GM23338 (cell line): Measurements from ENCODE around the gene FRAT2. TPM values are rescaled to one million over a fixed set of nuclear protein-coding genes. Genes with fewer than 3 reads are reported as not detected.

Experiments used
- ATAC-seq: fragments of 200-7000 bp; cut with Tn5 transposase; 3 replicates; pipeline ENCODE4 v1.9.1; 2020
- DNase-seq: peaks from one replicate; pipeline ENCODE4 v3.0.0-alpha.2; 2015; ENCODE audit warnings: low spot score
- H2AFZ ChIP-seq: fragments of 200-600 bp; sonication (generic); 2 replicates; pipeline ENCODE4 v1.8.0; 2016; ENCODE audit warnings: antibody characterized with exemption, mild to moderate bottlenecking, moderate library complexity
- H3F3A ChIP-seq: fragments of 200-600 bp; sonication (generic); replicated peaks from 2 replicates; pipeline ENCODE4 v1.8.0; 2017; ENCODE audit warnings: antibody characterized with exemption, mixed run types, low read depth
- H3K27ac ChIP-seq: fragments of 200-600 bp; sonication (generic); 2 replicates; pipeline ENCODE4 v1.6.1; 2016; ENCODE audit warnings: low read depth
- H3K27me3 ChIP-seq: fragments of 200-600 bp; sonication (generic); 2 replicates; pipeline ENCODE4 v1.8.0; 2016; ENCODE audit warnings: mild to moderate bottlenecking, mixed run types, moderate library complexity; ENCODE audit not compliant: insufficient read depth
- H3K36me3 ChIP-seq: fragments of 200-600 bp; sonication (generic); 2 replicates; pipeline ENCODE4 v1.8.0; 2016; ENCODE audit warnings: mild to moderate bottlenecking; ENCODE audit not compliant: insufficient read depth
- H3K4me1 ChIP-seq: fragments of 200-600 bp; sonication (generic); 2 replicates; pipeline ENCODE4 v1.8.0; 2016; ENCODE audit warnings: mild to moderate bottlenecking, moderate library complexity; ENCODE audit not compliant: insufficient read depth
- H3K4me2 ChIP-seq: fragments of 200-600 bp; sonication (generic); 2 replicates; pipeline ENCODE4 v1.7.1; 2017; ENCODE audit warnings: mixed run types
- H3K4me3 ChIP-seq: fragments of 200-600 bp; sonication (generic); 2 replicates; pipeline ENCODE4 v1.6.1; 2016; ENCODE audit warnings: mixed run types
- H3K79me2 ChIP-seq: fragments of 200-600 bp; sonication (generic); replicated peaks from 2 replicates; pipeline ENCODE4 v1.8.0; 2017; ENCODE audit warnings: mild to moderate bottlenecking; ENCODE audit not compliant: insufficient read depth
- H3K9me2 ChIP-seq: fragments of 200-600 bp; sonication (generic); 2 replicates; pipeline ENCODE4 v1.8.0; 2017; ENCODE audit not compliant: insufficient read depth
- H4K20me1 ChIP-seq: fragments of 200-600 bp; sonication (generic); replicated peaks from 2 replicates; pipeline ENCODE4 v1.8.0; 2017; ENCODE audit warnings: mild to moderate bottlenecking; ENCODE audit not compliant: insufficient read depth
- H3K27ac Mint-ChIP-seq: 2 replicates; pipeline ENCODE4 v1.8.0; 2020; ENCODE audit warnings: inconsistent platforms, mild to moderate bottlenecking, moderate library complexity, mixed read lengths
- H3K27me3 Mint-ChIP-seq: 3 replicates; pipeline ENCODE4 v1.8.0; 2022; ENCODE audit warnings: low read depth, mild to moderate bottlenecking, moderate library complexity, mixed read lengths, inconsistent platforms; ENCODE audit not compliant: insufficient read depth, poor library complexity
- H3K36me3 Mint-ChIP-seq: 3 replicates; pipeline ENCODE4 v1.8.0; 2021; ENCODE audit warnings: low read depth, mild to moderate bottlenecking, inconsistent platforms, moderate library complexity, mixed read lengths
- H3K4me1 Mint-ChIP-seq: 3 replicates; pipeline ENCODE4 v1.8.0; 2020; ENCODE audit warnings: mild to moderate bottlenecking, inconsistent platforms, mixed read lengths
- H3K4me3 Mint-ChIP-seq: 3 replicates; pipeline ENCODE4 v1.8.0; 2021; ENCODE audit warnings: moderate library complexity, mild to moderate bottlenecking, inconsistent platforms, mixed read lengths
- H3K9me3 Mint-ChIP-seq: 3 replicates; pipeline ENCODE4 v1.8.0; 2020; ENCODE audit warnings: moderate library complexity, mild to moderate bottlenecking, inconsistent platforms, mixed read lengths
- JUNB ChIP-seq: IDR thresholded peaks from one replicate; pipeline ENCODE4 v1.6.1; 2016; ENCODE audit warnings: antibody characterized with exemption; ENCODE audit not compliant: unreplicated experiment
- NANOG ChIP-seq: IDR thresholded peaks from 2 replicates; pipeline ENCODE4 v1.6.1; 2016; ENCODE audit warnings: antibody characterized with exemption, borderline replicate concordance
- ZNF114 ChIP-seq: fragments of 250-450 bp; sonication (Bioruptor Pico); IDR thresholded peaks from 2 replicates; pipeline ENCODE4 v1.5.0; 2020; ENCODE audit warnings: mild to moderate bottlenecking, moderate library complexity
- ZNF331 ChIP-seq: fragments of 250-450 bp; sonication (Bioruptor Pico); IDR thresholded peaks from 2 replicates; pipeline ENCODE4 v1.5.0; 2020; ENCODE audit warnings: low read depth, mild to moderate bottlenecking, moderate library complexity
- polyA plus RNA-seq: library from polyadenylated mRNA; unstranded; fragments of >200 nt; fragmentation: Nextera tagmentation; extraction: Ambion mirVana; gene quantifications from 2 replicates; pipeline ENCODE4 v1.2.1, GENCODE V29; 2016
- total RNA-seq: library from RNA; depleted of rRNA; stranded (reverse); fragments of >200 nt; shearing (Covaris generic); gene quantifications from 2 replicates; pipeline ENCODE4 v1.2.3, GENCODE V29; 2014
- TF ChIP-seq, protein P1 (sequence below), 2 experiments: fragments of 200-600 bp in 1 of 2; sonication (generic) in 1 of 2; conservative IDR thresholded peaks; 2 replicates each; pipeline versions ENCODE4 v1.5.1 to v1.6.1; 2016 to 2017; ENCODE audit warnings: antibody characterized with exemption in 2 of 2, low read depth in 2 of 2, mild to moderate bottlenecking in 2 of 2, moderate library complexity in 1 of 2
- TF ChIP-seq, protein P2 (sequence below): IDR thresholded peaks from 2 replicates; pipeline ENCODE4 v1.6.1; 2016; ENCODE audit warnings: antibody characterized with exemption
- TF ChIP-seq, protein P3 (sequence below): fragments of 250-450 bp; sonication (Bioruptor Pico); IDR thresholded peaks from 2 replicates; pipeline ENCODE4 v1.5.0; 2020; ENCODE audit warnings: mild to moderate bottlenecking, moderate library complexity

The FRAT2 gene
- total and polyA plus RNA-seq, 2 experiments from 2014 or later, result 24.5 to 109 TPM

DNA sequence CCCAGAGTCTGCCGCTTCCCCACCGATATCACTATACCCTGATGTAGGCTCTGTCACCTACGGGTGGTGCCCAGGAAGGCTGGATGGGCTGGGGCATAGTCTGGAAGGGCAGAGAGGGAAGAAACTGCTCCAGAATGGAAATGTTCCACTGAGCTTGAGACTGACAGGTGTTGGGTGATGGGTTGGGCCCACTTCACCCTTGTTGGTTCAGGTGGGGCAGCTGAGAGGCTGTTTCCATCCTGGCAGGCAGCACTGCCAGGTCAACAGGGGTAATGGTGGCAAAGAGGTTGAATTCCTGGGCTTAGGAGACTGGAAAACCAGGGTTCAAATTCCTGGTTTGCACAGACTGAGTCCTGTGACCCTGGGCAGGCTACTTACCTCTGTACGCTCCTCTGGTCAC, 28.5 kb upstream of the FRAT2 start (continued):
- no peak for TF ChIP-seq NANOG
- TF ChIP-seq, protein P1, sequence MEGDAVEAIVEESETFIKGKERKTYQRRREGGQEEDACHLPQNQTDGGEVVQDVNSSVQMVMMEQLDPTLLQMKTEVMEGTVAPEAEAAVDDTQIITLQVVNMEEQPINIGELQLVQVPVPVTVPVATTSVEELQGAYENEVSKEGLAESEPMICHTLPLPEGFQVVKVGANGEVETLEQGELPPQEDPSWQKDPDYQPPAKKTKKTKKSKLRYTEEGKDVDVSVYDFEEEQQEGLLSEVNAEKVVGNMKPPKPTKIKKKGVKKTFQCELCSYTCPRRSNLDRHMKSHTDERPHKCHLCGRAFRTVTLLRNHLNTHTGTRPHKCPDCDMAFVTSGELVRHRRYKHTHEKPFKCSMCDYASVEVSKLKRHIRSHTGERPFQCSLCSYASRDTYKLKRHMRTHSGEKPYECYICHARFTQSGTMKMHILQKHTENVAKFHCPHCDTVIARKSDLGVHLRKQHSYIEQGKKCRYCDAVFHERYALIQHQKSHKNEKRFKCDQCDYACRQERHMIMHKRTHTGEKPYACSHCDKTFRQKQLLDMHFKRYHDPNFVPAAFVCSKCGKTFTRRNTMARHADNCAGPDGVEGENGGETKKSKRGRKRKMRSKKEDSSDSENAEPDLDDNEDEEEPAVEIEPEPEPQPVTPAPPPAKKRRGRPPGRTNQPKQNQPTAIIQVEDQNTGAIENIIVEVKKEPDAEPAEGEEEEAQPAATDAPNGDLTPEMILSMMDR (conservative IDR thresholded peaks at IDR 0.05; ENCODE audit: low read depth in 2 of 2), result no peak

DNA sequence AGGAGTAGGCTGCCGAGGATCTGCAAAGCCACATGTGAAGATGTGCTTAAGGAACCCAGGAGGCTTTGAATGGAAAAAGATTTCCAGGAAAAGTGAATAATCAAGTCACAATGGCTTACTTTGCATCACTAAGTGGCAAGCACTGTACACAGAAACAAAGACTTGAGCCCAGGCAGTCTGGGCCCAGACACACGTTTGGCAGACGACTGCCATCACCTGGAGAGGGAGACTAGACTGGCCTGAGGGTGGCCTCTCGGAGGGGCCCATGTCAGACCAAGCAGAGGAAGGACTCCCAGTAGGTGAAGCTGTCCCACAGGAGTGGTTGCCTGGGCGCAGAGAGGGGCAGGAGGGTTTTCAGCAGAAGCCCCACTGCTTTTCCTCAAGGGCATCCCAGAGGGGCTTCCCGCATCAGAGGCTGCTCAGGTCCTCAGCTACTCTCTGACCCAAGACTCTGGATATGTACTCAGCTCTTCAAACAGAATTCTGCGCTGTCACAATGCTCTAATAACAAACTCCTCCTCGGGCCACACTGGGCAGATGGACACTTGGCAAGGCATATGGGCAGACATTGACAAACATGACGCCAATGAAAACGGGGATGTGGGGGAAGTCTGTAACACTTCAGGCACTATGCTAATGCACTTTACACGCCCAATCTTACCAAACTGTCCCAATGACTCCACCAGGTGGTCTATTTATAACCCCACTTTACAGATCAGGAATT, 27.9 kb upstream of the FRAT2 start:
- DNase-seq (no peak), ATAC-seq (no peak)
- H3K36me3 ChIP-seq, result peaks cover 12% of the 10 kb centered on the region
- no peaks in the 10 kb centered on the region for H3K79me2 ChIP-seq
- H3K4me1 ChIP-seq, result no peaks in the 10 kb centered on the region
- Mint-ChIP-seq H3K4me3 (no peak overlapping the region), H3K4me1 (no peaks in the 10 kb centered on the region; the same call in 2 of the 3 replicates), H3K27ac (no peak overlapping the region), H3K27me3 (peaks cover 11% of the 10 kb centered on the region), H3K36me3 (peaks cover 73% of the 10 kb centered on the region), H3K9me3 (no peaks in the 10 kb centered on the region; the same call in 2 of the 3 replicates)
- 0 out of 2 replicates have a peak, but pooled peaks cover 4% of the 10 kb centered on the region for H3F3A ChIP-seq
- no peak overlapping the region for H3K27ac ChIP-seq
- no peak for TF ChIP-seq ZNF114 (CRISPR knock-in tag)
- TF ChIP-seq, protein P1 (conservative IDR thresholded peaks at IDR 0.05; ENCODE audit: low read depth in 2 of 2), result 0 out of 4 replicates have a peak, but pooled peaks of 1 of the 2 experiments have one; percentile 4
- no peak overlapping the region for H3K4me2 ChIP-seq
- no peak overlapping the region for H3K4me3 ChIP-seq
- H3K9me2 ChIP-seq, result no peaks in the 10 kb centered on the region
- no peaks in the 10 kb centered on the region for H3K27me3 ChIP-seq
- H2AFZ ChIP-seq, result no peak overlapping the region
- H4K20me1 ChIP-seq, result no peaks in the 10 kb centered on the region; the same call in 1 of the 2 replicates

DNA sequence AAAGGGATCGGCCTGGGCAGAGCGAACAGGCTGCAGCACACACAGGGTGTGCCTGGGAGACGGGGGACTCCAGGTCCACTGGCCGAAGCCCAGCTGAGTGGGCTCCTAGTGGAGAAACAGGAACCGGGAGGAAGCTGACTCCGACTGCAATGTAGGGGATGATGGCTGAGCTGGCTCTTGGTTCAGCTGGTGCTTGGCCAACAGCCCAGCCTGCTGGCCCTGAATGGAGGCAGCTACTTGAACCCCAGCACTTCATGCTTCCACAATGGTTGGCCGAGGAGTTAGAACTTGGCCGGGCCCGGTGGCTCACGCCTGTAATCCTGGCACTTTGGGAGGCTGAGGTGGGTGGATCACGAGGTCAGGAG, 27.0 kb upstream of the FRAT2 start:
- Mint-ChIP-seq H3K9me3 (no peaks in the 10 kb centered on the region; the same call in 2 of the 3 replicates), H3K27me3 (peaks cover 9% of the 10 kb centered on the region), H3K4me1 (no peaks in the 10 kb centered on the region; the same call in 2 of the 3 replicates), H3K27ac (no peak overlapping the region), H3K36me3 (peaks cover 69% of the 10 kb centered on the region), H3K4me3 (no peak overlapping the region)
- Histone ChIP-seq H3K27ac (no peak overlapping the region), H3K79me2 (no peaks in the 10 kb centered on the region), H3K4me2 (no peak overlapping the region), H3K36me3 (peaks cover 16% of the 10 kb centered on the region), H4K20me1 (no peaks in the 10 kb centered on the region; the same call in 1 of the 2 replicates), H3K9me2 (no peaks in the 10 kb centered on the region), H3K4me3 (no peak overlapping the region), H3K27me3 (no peaks in the 10 kb centered on the region), H2AFZ (no peak overlapping the region), H3F3A (peaks cover 6% of the 10 kb centered on the region; the same call in 1 of the 2 replicates), H3K4me1 (no peaks in the 10 kb centered on the region)
- ATAC-seq (no peak), DNase-seq (no peak)
- TF ChIP-seq, protein P2, sequence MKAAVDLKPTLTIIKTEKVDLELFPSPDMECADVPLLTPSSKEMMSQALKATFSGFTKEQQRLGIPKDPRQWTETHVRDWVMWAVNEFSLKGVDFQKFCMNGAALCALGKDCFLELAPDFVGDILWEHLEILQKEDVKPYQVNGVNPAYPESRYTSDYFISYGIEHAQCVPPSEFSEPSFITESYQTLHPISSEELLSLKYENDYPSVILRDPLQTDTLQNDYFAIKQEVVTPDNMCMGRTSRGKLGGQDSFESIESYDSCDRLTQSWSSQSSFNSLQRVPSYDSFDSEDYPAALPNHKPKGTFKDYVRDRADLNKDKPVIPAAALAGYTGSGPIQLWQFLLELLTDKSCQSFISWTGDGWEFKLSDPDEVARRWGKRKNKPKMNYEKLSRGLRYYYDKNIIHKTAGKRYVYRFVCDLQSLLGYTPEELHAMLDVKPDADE, result no peak
- TF ChIP-seq, protein P3, sequence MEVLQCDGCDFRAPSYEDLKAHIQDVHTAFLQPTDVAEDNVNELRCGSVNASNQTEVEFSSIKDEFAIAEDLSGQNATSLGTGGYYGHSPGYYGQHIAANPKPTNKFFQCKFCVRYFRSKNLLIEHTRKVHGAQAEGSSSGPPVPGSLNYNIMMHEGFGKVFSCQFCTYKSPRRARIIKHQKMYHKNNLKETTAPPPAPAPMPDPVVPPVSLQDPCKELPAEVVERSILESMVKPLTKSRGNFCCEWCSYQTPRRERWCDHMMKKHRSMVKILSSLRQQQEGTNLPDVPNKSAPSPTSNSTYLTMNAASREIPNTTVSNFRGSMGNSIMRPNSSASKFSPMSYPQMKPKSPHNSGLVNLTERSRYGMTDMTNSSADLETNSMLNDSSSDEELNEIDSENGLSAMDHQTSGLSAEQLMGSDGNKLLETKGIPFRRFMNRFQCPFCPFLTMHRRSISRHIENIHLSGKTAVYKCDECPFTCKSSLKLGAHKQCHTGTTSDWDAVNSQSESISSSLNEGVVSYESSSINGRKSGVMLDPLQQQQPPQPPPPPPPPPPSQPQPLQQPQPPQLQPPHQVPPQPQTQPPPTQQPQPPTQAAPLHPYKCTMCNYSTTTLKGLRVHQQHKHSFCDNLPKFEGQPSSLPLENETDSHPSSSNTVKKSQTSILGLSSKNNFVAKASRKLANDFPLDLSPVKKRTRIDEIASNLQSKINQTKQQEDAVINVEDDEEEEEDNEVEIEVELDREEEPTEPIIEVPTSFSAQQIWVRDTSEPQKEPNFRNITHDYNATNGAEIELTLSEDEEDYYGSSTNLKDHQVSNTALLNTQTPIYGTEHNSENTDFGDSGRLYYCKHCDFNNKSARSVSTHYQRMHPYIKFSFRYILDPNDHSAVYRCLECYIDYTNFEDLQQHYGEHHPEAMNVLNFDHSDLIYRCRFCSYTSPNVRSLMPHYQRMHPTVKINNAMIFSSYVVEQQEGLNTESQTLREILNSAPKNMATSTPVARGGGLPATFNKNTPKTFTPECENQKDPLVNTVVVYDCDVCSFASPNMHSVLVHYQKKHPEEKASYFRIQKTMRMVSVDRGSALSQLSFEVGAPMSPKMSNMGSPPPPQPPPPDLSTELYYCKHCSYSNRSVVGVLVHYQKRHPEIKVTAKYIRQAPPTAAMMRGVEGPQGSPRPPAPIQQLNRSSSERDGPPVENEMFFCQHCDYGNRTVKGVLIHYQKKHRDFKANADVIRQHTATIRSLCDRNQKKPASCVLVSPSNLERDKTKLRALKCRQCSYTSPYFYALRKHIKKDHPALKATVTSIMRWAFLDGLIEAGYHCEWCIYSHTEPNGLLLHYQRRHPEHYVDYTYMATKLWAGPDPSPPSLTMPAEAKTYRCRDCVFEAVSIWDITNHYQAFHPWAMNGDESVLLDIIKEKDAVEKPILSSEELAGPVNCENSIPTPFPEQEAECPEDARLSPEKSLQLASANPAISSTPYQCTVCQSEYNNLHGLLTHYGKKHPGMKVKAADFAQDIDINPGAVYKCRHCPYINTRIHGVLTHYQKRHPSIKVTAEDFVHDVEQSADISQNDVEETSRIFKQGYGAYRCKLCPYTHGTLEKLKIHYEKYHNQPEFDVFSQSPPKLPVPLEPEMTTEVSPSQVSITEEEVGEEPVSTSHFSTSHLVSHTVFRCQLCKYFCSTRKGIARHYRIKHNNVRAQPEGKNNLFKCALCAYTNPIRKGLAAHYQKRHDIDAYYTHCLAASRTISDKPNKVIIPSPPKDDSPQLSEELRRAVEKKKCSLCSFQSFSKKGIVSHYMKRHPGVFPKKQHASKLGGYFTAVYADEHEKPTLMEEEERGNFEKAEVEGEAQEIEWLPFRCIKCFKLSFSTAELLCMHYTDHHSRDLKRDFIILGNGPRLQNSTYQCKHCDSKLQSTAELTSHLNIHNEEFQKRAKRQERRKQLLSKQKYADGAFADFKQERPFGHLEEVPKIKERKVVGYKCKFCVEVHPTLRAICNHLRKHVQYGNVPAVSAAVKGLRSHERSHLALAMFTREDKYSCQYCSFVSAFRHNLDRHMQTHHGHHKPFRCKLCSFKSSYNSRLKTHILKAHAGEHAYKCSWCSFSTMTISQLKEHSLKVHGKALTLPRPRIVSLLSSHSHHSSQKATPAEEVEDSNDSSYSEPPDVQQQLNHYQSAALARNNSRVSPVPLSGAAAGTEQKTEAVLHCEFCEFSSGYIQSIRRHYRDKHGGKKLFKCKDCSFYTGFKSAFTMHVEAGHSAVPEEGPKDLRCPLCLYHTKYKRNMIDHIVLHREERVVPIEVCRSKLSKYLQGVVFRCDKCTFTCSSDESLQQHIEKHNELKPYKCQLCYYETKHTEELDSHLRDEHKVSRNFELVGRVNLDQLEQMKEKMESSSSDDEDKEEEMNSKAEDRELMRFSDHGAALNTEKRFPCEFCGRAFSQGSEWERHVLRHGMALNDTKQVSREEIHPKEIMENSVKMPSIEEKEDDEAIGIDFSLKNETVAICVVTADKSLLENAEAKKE (CRISPR knock-in tag), result no peak
- TF ChIP-seq ZNF331, result no peak
- no peak for TF ChIP-seq NANOG
- no peak for TF ChIP-seq JUNB
